ENCODE results near the gene ASB10. TPM values are rescaled to one million over a fixed set of nuclear protein-coding genes. Genes with fewer than 3 reads are reported as not detected.

The ASB10 gene
- total RNA-seq, 2 experiments from 2014 or later, result not detected

- no peaks in the 10 kb centered on the region for H3K27me3 Mint-ChIP-seq
- no peak for DNase-seq
- H3K27ac Mint-ChIP-seq, result no peak overlapping the region
- ChIA-PET CTCF (interaction anchor here (0.7 to 2.4 kb wide), 3 partner anchors 12 to 33 kb away, joined by 3 to 11 read pairs (median 9); no protein-coding TSS in a partner anchor), POLR2A (no interaction called here)
- peaks cover 5% of the 10 kb centered on the region for H3K36me3 Mint-ChIP-seq
- H3K9me3 Mint-ChIP-seq, result no peaks in the 10 kb centered on the region
- no peaks in the 10 kb centered on the region for H3K4me1 Mint-ChIP-seq (ENCODE audit: low read depth)
- no peak overlapping the region for H3K4me3 Mint-ChIP-seq
- intact Hi-C loops (cut with micrococcal nuclease), result no loop called here
These were observed 50.9 kb downstream of the ASB10 start for GRCh38 chr7:151135866-151136843.

GRCh38 chr7:151135525-151135845 is 51.6 kb downstream of the ASB10 start:
- no peaks in the 10 kb centered on the region for H3K27me3 Mint-ChIP-seq
- no peaks in the 10 kb centered on the region for H3K4me1 Mint-ChIP-seq (ENCODE audit: low read depth)
- no peak overlapping the region for H3K4me3 Mint-ChIP-seq
- intact Hi-C loops (cut with micrococcal nuclease), result no loop called here
- ChIA-PET POLR2A (no interaction called here), CTCF (interaction anchor here (0.7 to 2.4 kb wide), 3 partner anchors 12 to 33 kb away, joined by 3 to 11 read pairs (median 9); no protein-coding TSS in a partner anchor)
- no peak overlapping the region for H3K27ac Mint-ChIP-seq
- peaks cover 8% of the 10 kb centered on the region for H3K36me3 Mint-ChIP-seq
- DNase-seq, result no peak
- no peaks in the 10 kb centered on the region for H3K9me3 Mint-ChIP-seq

- no peaks in the 10 kb centered on the region for H3K27me3 Mint-ChIP-seq
- intact Hi-C loops (cut with micrococcal nuclease), result no loop called here
- no peak overlapping the region for H3K4me3 Mint-ChIP-seq
- CTCF ChIA-PET, result interaction anchor here (1.7 to 2.4 kb wide), 2 partner anchors 11 to 34 kb away, joined by 9 to 11 read pairs; no protein-coding TSS in a partner anchor
- H3K27ac Mint-ChIP-seq, result no peak overlapping the region
- no peak for DNase-seq
- no peaks in the 10 kb centered on the region for H3K4me1 Mint-ChIP-seq (ENCODE audit: low read depth)
- no peaks in the 10 kb centered on the region for H3K9me3 Mint-ChIP-seq
- H3K36me3 Mint-ChIP-seq, result peaks cover 8% of the 10 kb centered on the region
- POLR2A ChIA-PET, result no interaction called here
These were observed 52.1 kb downstream of the ASB10 start for GRCh38 chr7:151134743-151135524.

- H3K9me3 Mint-ChIP-seq, result no peaks in the 10 kb centered on the region
- H3K27me3 Mint-ChIP-seq, result no peaks in the 10 kb centered on the region
- no peak overlapping the region for H3K4me3 Mint-ChIP-seq
- H3K27ac Mint-ChIP-seq, result no peak overlapping the region
- ChIA-PET CTCF (interaction anchor here (2.4 kb wide), 1 partner anchor 35 kb away, joined by 11 read pairs; no protein-coding TSS in a partner anchor), POLR2A (no interaction called here)
- intact Hi-C loops (cut with micrococcal nuclease), result no loop called here
- no peak for DNase-seq
- peaks cover 8% of the 10 kb centered on the region for H3K36me3 Mint-ChIP-seq
- H3K4me1 Mint-ChIP-seq (ENCODE audit: low read depth), result no peaks in the 10 kb centered on the region
These were observed 52.9 kb downstream of the ASB10 start for GRCh38 chr7:151133986-151134742.

- ChIA-PET CTCF (no interaction called here), POLR2A (no interaction called here)
- DNase-seq, result no peak
- intact Hi-C loops (cut with micrococcal nuclease), result no loop called here
- H3K9me3 Mint-ChIP-seq, result no peaks in the 10 kb centered on the region
- H3K4me1 Mint-ChIP-seq (ENCODE audit: low read depth), result no peaks in the 10 kb centered on the region
- H3K36me3 Mint-ChIP-seq, result peaks cover 10% of the 10 kb centered on the region
- no peak overlapping the region for H3K4me3 Mint-ChIP-seq
- H3K27me3 Mint-ChIP-seq, result no peaks in the 10 kb centered on the region
- no peak overlapping the region for H3K27ac Mint-ChIP-seq
These were observed 53.6 kb downstream of the ASB10 start for GRCh38 chr7:151133266-151133985.

- CTCF ChIA-PET, result no interaction called here
- Mint-ChIP-seq H3K9me3 (no peaks in the 10 kb centered on the region), H3K4me1 (ENCODE audit: low read depth) (no peaks in the 10 kb centered on the region), H3K36me3 (peaks cover 11% of the 10 kb centered on the region), H3K4me3 (no peak overlapping the region), H3K27ac (no peak overlapping the region), H3K27me3 (no peaks in the 10 kb centered on the region)
- POLR2A ChIA-PET, result no interaction called here
- intact Hi-C loops (cut with micrococcal nuclease), result no loop called here
- no peak for DNase-seq
These were observed 54.4 kb downstream of the ASB10 start for GRCh38 chr7:151132461-151133205.

GRCh38 chr7:151131592-151132293 is 55.3 kb downstream of the ASB10 start:
- Mint-ChIP-seq H3K4me3 (no peak overlapping the region), H3K36me3 (peaks cover 11% of the 10 kb centered on the region), H3K27me3 (no peaks in the 10 kb centered on the region), H3K9me3 (no peaks in the 10 kb centered on the region), H3K4me1 (ENCODE audit: low read depth) (no peaks in the 10 kb centered on the region), H3K27ac (no peak overlapping the region)
- intact Hi-C loops (cut with micrococcal nuclease), result no loop called here
- ChIA-PET CTCF (interaction anchor here (0.6 kb wide), 1 partner anchor 85 kb away, joined by 4 read pairs; no protein-coding TSS in a partner anchor), POLR2A (no interaction called here)
- no peak for DNase-seq

GRCh38 chr7:151131224-151131591 is 55.8 kb downstream of the ASB10 start:
- ChIA-PET POLR2A (no interaction called here), CTCF (interaction anchor here (0.6 kb wide), 1 partner anchor 85 kb away, joined by 4 read pairs; no protein-coding TSS in a partner anchor)
- Mint-ChIP-seq H3K27ac (no peak overlapping the region), H3K9me3 (no peaks in the 10 kb centered on the region), H3K27me3 (no peaks in the 10 kb centered on the region), H3K4me3 (no peak overlapping the region), H3K4me1 (ENCODE audit: low read depth) (no peaks in the 10 kb centered on the region), H3K36me3 (peaks cover 8% of the 10 kb centered on the region)
- intact Hi-C loops (cut with micrococcal nuclease), result no loop called here
- no peak for DNase-seq

GRCh38 chr7:151130741-151131157 is 56.3 kb downstream of the ASB10 start:
- Mint-ChIP-seq H3K27me3 (no peaks in the 10 kb centered on the region), H3K9me3 (no peaks in the 10 kb centered on the region)
- CTCF ChIA-PET, result no interaction called here

GRCh38 chr7:151129960-151130591 is 57.0 kb downstream of the ASB10 start:
- H3K36me3 Mint-ChIP-seq, result peaks cover 8% of the 10 kb centered on the region
- no peaks in the 10 kb centered on the region for H3K4me1 Mint-ChIP-seq (ENCODE audit: low read depth)
- no peaks in the 10 kb centered on the region for H3K9me3 Mint-ChIP-seq
- no peak overlapping the region for H3K4me3 Mint-ChIP-seq
- POLR2A ChIA-PET, result no interaction called here
- intact Hi-C loops (cut with micrococcal nuclease), result no loop called here
- DNase-seq, result no peak
- CTCF ChIA-PET, result interaction anchor here (1.1 kb wide), 1 partner anchor 15 kb away, joined by 3 read pairs; no protein-coding TSS in a partner anchor
- no peak overlapping the region for H3K27ac Mint-ChIP-seq
- no peaks in the 10 kb centered on the region for H3K27me3 Mint-ChIP-seq

More at GRCh38 chr7:151130741-151131157, 56.3 kb downstream of the ASB10 start:
- intact Hi-C loops (cut with micrococcal nuclease), result no loop called here
- Mint-ChIP-seq H3K36me3 (peaks cover 8% of the 10 kb centered on the region), H3K27ac (no peak overlapping the region), H3K4me3 (no peak overlapping the region), H3K4me1 (ENCODE audit: low read depth) (no peaks in the 10 kb centered on the region)
- DNase-seq, result no peak
- POLR2A ChIA-PET, result no interaction called here

Data from activated CD4-positive, alpha-beta memory T cell treated with anti-CD3 and anti-CD28 coated beads for 36 hours (primary cell).